Measurements from ENCODE around the gene ADAMTSL1. TPM values are rescaled to one million over a fixed set of nuclear protein-coding genes. Genes with fewer than 3 reads are reported as not detected.

ADAMTSL1 gene
- total RNA-seq, 1 donor from 2014 or later = 12.6 TPM

- no peak for FAIRE-seq
- TF ChIP-seq EZH2 (IDR thresholded peaks at IDR 0.05; ENCODE audit: insufficient read depth, low read length) (no peak), CTCF (IDR thresholded peaks at IDR 0.05; ENCODE audit: insufficient read depth, low read depth, low read length) (no peak)
- no peaks in the 10 kb centered on the region for H3K27me3 ChIP-seq (ENCODE audit: insufficient read depth, low read length)
- H3K9ac ChIP-seq (ENCODE audit: low read length) = no peak overlapping the region
- peaks cover 2% of the 10 kb centered on the region for H3K36me3 Mint-ChIP-seq (ENCODE audit: low read depth, unreplicated experiment)
- H3K27me3 Mint-ChIP-seq (ENCODE audit: low read depth, unreplicated experiment) = no peaks in the 10 kb centered on the region
- no peak overlapping the region for H3K27ac Mint-ChIP-seq (ENCODE audit: unreplicated experiment)
- peaks cover 5% of the 10 kb centered on the region for H3K4me1 Mint-ChIP-seq (ENCODE audit: low read depth, unreplicated experiment)
- no peak overlapping the region for H3K27ac ChIP-seq (ENCODE audit: low read depth, low read length)
- no peak overlapping the region for H3K4me3 Mint-ChIP-seq (ENCODE audit: unreplicated experiment)
- H3K4me2 ChIP-seq (ENCODE audit: low read length) = no peak overlapping the region
- H2AFZ ChIP-seq (ENCODE audit: low read depth, low read length) = no peak overlapping the region
- no peaks in the 10 kb centered on the region for H3K9me3 ChIP-seq (ENCODE audit: insufficient read depth, low read depth, low read length)
- peaks cover 86% of the 10 kb centered on the region for H3K79me2 ChIP-seq (ENCODE audit: insufficient read depth, low read length)
- peaks cover 15% of the 10 kb centered on the region for H3K9me3 Mint-ChIP-seq (ENCODE audit: unreplicated experiment)
- no peaks in the 10 kb centered on the region for H3K36me3 ChIP-seq (ENCODE audit: insufficient read depth, low read length)
- H4K20me1 ChIP-seq (ENCODE audit: insufficient read depth, low read length) = peaks cover 3% of the 10 kb centered on the region
- H3K4me1 ChIP-seq (ENCODE audit: insufficient read depth, low read length) = peaks cover 18% of the 10 kb centered on the region
- DNase-seq (ENCODE audit: low read depth) = no peak
- H3K4me3 ChIP-seq (ENCODE audit: insufficient read depth, low read depth, low read length) = no peak overlapping the region
These were observed 90.3 kb downstream of the ADAMTSL1 start for GRCh38 chr9:18564018-18564880.

GRCh38 chr9:18566121-18566520 is 92.2 kb downstream of the ADAMTSL1 start:
- H3K4me3 ChIP-seq (ENCODE audit: insufficient read depth, low read depth, low read length) = no peak overlapping the region
- peaks cover 18% of the 10 kb centered on the region for H3K4me1 ChIP-seq (ENCODE audit: insufficient read depth, low read length)
- no peaks in the 10 kb centered on the region for H3K36me3 ChIP-seq (ENCODE audit: insufficient read depth, low read length)
- H3K4me2 ChIP-seq (ENCODE audit: low read length) = peak overlapping the region; percentile 54
- peak overlapping the region; percentile 72 for H3K27ac ChIP-seq (ENCODE audit: low read depth, low read length)
- H3K9me3 ChIP-seq (ENCODE audit: insufficient read depth, low read depth, low read length) = no peaks in the 10 kb centered on the region
- H2AFZ ChIP-seq (ENCODE audit: low read depth, low read length) = no peak overlapping the region
- H3K27me3 Mint-ChIP-seq (ENCODE audit: low read depth, unreplicated experiment) = no peaks in the 10 kb centered on the region
- FAIRE-seq (peak; percentile 93), DNase-seq (ENCODE audit: low read depth) (peak; percentile 93)
- TF ChIP-seq CTCF (IDR thresholded peaks at IDR 0.05; ENCODE audit: insufficient read depth, low read depth, low read length) (no peak), EZH2 (IDR thresholded peaks at IDR 0.05; ENCODE audit: insufficient read depth, low read length) (no peak)
- H4K20me1 ChIP-seq (ENCODE audit: insufficient read depth, low read length) = peaks cover 3% of the 10 kb centered on the region
- no peak overlapping the region for H3K4me3 Mint-ChIP-seq (ENCODE audit: unreplicated experiment)
- H3K9ac ChIP-seq (ENCODE audit: low read length) = peak overlapping the region; percentile 54
- H3K27ac Mint-ChIP-seq (ENCODE audit: unreplicated experiment) = no peak overlapping the region
- H3K27me3 ChIP-seq (ENCODE audit: insufficient read depth, low read length) = no peaks in the 10 kb centered on the region
- peaks cover 2% of the 10 kb centered on the region for H3K36me3 Mint-ChIP-seq (ENCODE audit: low read depth, unreplicated experiment)
- peaks cover 5% of the 10 kb centered on the region for H3K4me1 Mint-ChIP-seq (ENCODE audit: low read depth, unreplicated experiment)
- peaks cover 5% of the 10 kb centered on the region for H3K9me3 Mint-ChIP-seq (ENCODE audit: unreplicated experiment)
- H3K79me2 ChIP-seq (ENCODE audit: insufficient read depth, low read length) = peaks cover 78% of the 10 kb centered on the region

- FAIRE-seq = no peak
- H3K4me3 Mint-ChIP-seq (ENCODE audit: unreplicated experiment) = no peak overlapping the region
These were observed 95.0 kb downstream of the ADAMTSL1 start for GRCh38 chr9:18568973-18569372.

More at GRCh38 chr9:18568973-18569372, 95.0 kb downstream of the ADAMTSL1 start:
- Mint-ChIP-seq H3K27ac (ENCODE audit: unreplicated experiment) (no peak overlapping the region), H3K27me3 (ENCODE audit: low read depth, unreplicated experiment) (no peaks in the 10 kb centered on the region), H3K4me1 (ENCODE audit: low read depth, unreplicated experiment) (peaks cover 5% of the 10 kb centered on the region), H3K9me3 (ENCODE audit: unreplicated experiment) (no peaks in the 10 kb centered on the region), H3K36me3 (ENCODE audit: low read depth, unreplicated experiment) (peaks cover 2% of the 10 kb centered on the region)
- no peak overlapping the region for H3K4me2 ChIP-seq (ENCODE audit: low read length)
- TF ChIP-seq EZH2 (IDR thresholded peaks at IDR 0.05; ENCODE audit: insufficient read depth, low read length) (no peak), CTCF (IDR thresholded peaks at IDR 0.05; ENCODE audit: insufficient read depth, low read depth, low read length) (no peak)
- no peak overlapping the region for H3K4me3 ChIP-seq (ENCODE audit: insufficient read depth, low read depth, low read length)
- peaks cover 3% of the 10 kb centered on the region for H3K36me3 ChIP-seq (ENCODE audit: insufficient read depth, low read length)
- no peak overlapping the region for H2AFZ ChIP-seq (ENCODE audit: low read depth, low read length)
- H3K9ac ChIP-seq (ENCODE audit: low read length) = no peak overlapping the region
- H4K20me1 ChIP-seq (ENCODE audit: insufficient read depth, low read length) = peaks cover 3% of the 10 kb centered on the region
- H3K27me3 ChIP-seq (ENCODE audit: insufficient read depth, low read length) = no peaks in the 10 kb centered on the region
- H3K27ac ChIP-seq (ENCODE audit: low read depth, low read length) = no peak overlapping the region
- H3K4me1 ChIP-seq (ENCODE audit: insufficient read depth, low read length) = peaks cover 18% of the 10 kb centered on the region
- H3K9me3 ChIP-seq (ENCODE audit: insufficient read depth, low read depth, low read length) = no peaks in the 10 kb centered on the region
- H3K79me2 ChIP-seq (ENCODE audit: insufficient read depth, low read length) = peaks cover 64% of the 10 kb centered on the region
- DNase-seq (ENCODE audit: low read depth) = no peak

Measured in astrocyte (in vitro differentiated cells and primary cell).